HCT116 (cell line): ENCODE results near the gene AGAP1. TPM values are rescaled to one million over a fixed set of nuclear protein-coding genes. Genes with fewer than 3 reads are reported as not detected.

Experiments
- ATAC-seq: fragments of 200-7000 bp; cut with Tn5 transposase; 2 replicates; pipeline ENCODE4 v1.9.1; 2020; ENCODE audit warnings: mild to moderate bottlenecking, moderate library complexity
- BruUV-seq: library from RNA; stranded (reverse); fragments of 400-500 nt; replicated peaks from 2 replicates; lab custom pipeline; 2021; lab: Mats Ljungman, UMichigan
- CTCF ChIA-PET: fragments of 300-600 bp; sonication (Branson Sonifier 250); formaldehyde crosslinking; loops from one replicate; lab custom pipeline; 2021; ENCODE audit warnings: antibody characterized with exemption; lab: Charles Lee
- POLR2A ChIA-PET: fragments of 300-600, 350-600 bp; sonication (Branson Sonifier 250); formaldehyde crosslinking; loops from one replicate; lab custom pipeline; 2021; ENCODE audit warnings: antibody characterized with exemption; lab: Charles Lee
- RAD21 ChIA-PET, 2 experiments: fragments of 300-600 bp; sonication (Branson Sonifier 250); formaldehyde crosslinking; loops; one replicate each; lab custom pipeline; 2023; ENCODE audit warnings: low total read pairs in 2 of 2; ENCODE audit not compliant: uncharacterized antibody in 2 of 2, unreplicated experiment in 2 of 2, low non-redundant PET in 1 of 2; lab: Charles Lee
- DNase-seq: peaks from one replicate; pipeline ENCODE4 v3.0.0-alpha.2; 2010; ENCODE audit warnings: low read depth, low spot score
- H2AFZ ChIP-seq: fragments of 200-600 bp; shearing (Covaris generic), sonication (generic); 2 replicates; pipeline ENCODE4 v1.6.1; 2017; ENCODE audit warnings: low read depth, mixed run types, mixed read lengths, antibody characterized with exemption, low read length; ENCODE audit not compliant: poor library complexity, severe bottlenecking
- H3K27ac ChIP-seq: 2 replicates; pipeline ENCODE4 v1.5.1; 2012; ENCODE audit warnings: low read depth, low read length
- H3K27me3 ChIP-seq: fragments of 200-600 bp; sonication (generic); 2 replicates; pipeline ENCODE4 v1.6.1; 2016; ENCODE audit warnings: mixed run types, low read length, mixed read lengths; ENCODE audit not compliant: insufficient read depth
- H3K36me3 ChIP-seq, 2 experiments: fragments of 200-500 bp in 1 of 2; fragments of 200-600 bp in 1 of 2; sonication (Bioruptor generic) in 1 of 2; sonication (generic) in 1 of 2; 2 replicates each; pipeline versions ENCODE4 v1.5.1 to v1.6.1; 2014 to 2016; ENCODE audit warnings: low read length in 2 of 2, inconsistent platforms in 1 of 2, mixed read lengths in 1 of 2, mixed run types in 1 of 2; ENCODE audit not compliant: insufficient read depth in 2 of 2, control insufficient read depth in 1 of 2
- H3K4me1 ChIP-seq, 2 experiments: fragments of 200-600 bp in 1 of 2; sonication (generic) in 1 of 2; 2 replicates each; pipeline versions ENCODE4 v1.5.1 to v1.6.1; 2012 to 2017; ENCODE audit warnings: low read length in 2 of 2, inconsistent platforms in 1 of 2, mild to moderate bottlenecking in 1 of 2, mixed read lengths in 1 of 2, mixed run types in 1 of 2, moderate library complexity in 1 of 2; ENCODE audit not compliant: insufficient read depth in 2 of 2, control insufficient read depth in 1 of 2
- H3K4me2 ChIP-seq: fragments of 200-600 bp; sonication (generic); 2 replicates; pipeline ENCODE4 v1.6.1; 2017; ENCODE audit warnings: mixed run types, low read length, mixed read lengths
- H3K4me3 ChIP-seq, 2 experiments: fragments of 200-600 bp in 1 of 2; sonication (generic) in 1 of 2; replicated peaks in 1 of 2; 2 replicates each; pipeline ENCODE4 v1.5.1; 2011 to 2016; ENCODE audit warnings: low read length in 2 of 2, control low read depth in 1 of 2, low read depth in 1 of 2, mild to moderate bottlenecking in 1 of 2, mixed read lengths in 1 of 2, mixed run types in 1 of 2
- H3K79me2 ChIP-seq: fragments of 200-600 bp; sonication (generic); 2 replicates; pipeline ENCODE4 v1.6.1; 2017; ENCODE audit warnings: mild to moderate bottlenecking, mixed run types, low read length, moderate library complexity, mixed read lengths; ENCODE audit not compliant: insufficient read depth
- H3K9ac ChIP-seq: fragments of 200-600 bp; sonication (generic); 2 replicates; pipeline ENCODE4 v1.6.1; 2016; ENCODE audit warnings: low read length, mixed read lengths
- H3K9me2 ChIP-seq: fragments of 200-600 bp; sonication (generic), shearing (Covaris generic); 2 replicates; pipeline ENCODE4 v1.6.1; 2017; ENCODE audit warnings: mixed run types, mild to moderate bottlenecking, moderate library complexity; ENCODE audit not compliant: insufficient read depth
- H3K9me3 ChIP-seq, 2 experiments: fragments of 200-500 bp in 1 of 2; fragments of 200-600 bp in 1 of 2; sonication (Bioruptor generic) in 1 of 2; sonication (generic) in 1 of 2; 2 replicates each; pipeline ENCODE4 v1.6.1; 2014 to 2017; ENCODE audit warnings: low read length in 2 of 2, mixed read lengths in 2 of 2, inconsistent platforms in 1 of 2, low read depth in 1 of 2, mild to moderate bottlenecking in 1 of 2, mixed run types in 1 of 2, moderate library complexity in 1 of 2; ENCODE audit not compliant: control insufficient read depth in 1 of 2, insufficient read depth in 1 of 2
- H4K20me1 ChIP-seq: fragments of 200-600 bp; sonication (generic), shearing (Covaris generic); 2 replicates; pipeline ENCODE4 v1.6.1; 2017; ENCODE audit warnings: mixed run types, mild to moderate bottlenecking, moderate library complexity; ENCODE audit not compliant: insufficient read depth
- EZH2 ChIP-seq: fragments of 200-600 bp; sonication (generic); IDR thresholded peaks from 2 replicates; pipeline ENCODE4 v1.6.1; 2017; ENCODE audit warnings: antibody characterized with exemption, mixed run types
- POLR2AphosphoS5 ChIP-seq: IDR thresholded peaks from 2 replicates; pipeline ENCODE4 v1.6.1; 2011; ENCODE audit warnings: mild to moderate bottlenecking, low read depth, low read length, moderate library complexity
- RAD21 ChIP-seq: IDR thresholded peaks from 2 replicates; pipeline ENCODE4 v1.6.1; 2012; ENCODE audit warnings: low read depth, mild to moderate bottlenecking
- REST ChIP-seq: IDR thresholded peaks from 2 replicates; pipeline ENCODE4 v1.6.1; 2012; ENCODE audit warnings: low read depth
- TCF7L2 ChIP-seq: IDR thresholded peaks from 2 replicates; pipeline ENCODE4 v1.7.0; 2011; ENCODE audit warnings: borderline replicate concordance, inconsistent platforms; ENCODE audit not compliant: insufficient read depth, insufficient read length; ENCODE audit errors: extremely low read depth
- YY1 ChIP-seq: IDR thresholded peaks from 2 replicates; pipeline ENCODE4 v1.6.1; 2011; ENCODE audit warnings: low read length, low read depth, moderate library complexity, mild to moderate bottlenecking; ENCODE audit not compliant: insufficient replicate concordance; ENCODE audit errors: extremely low read depth
- ZFX ChIP-seq: fragments of 450-650 bp; IDR thresholded peaks from 2 replicates; pipeline ENCODE4 v1.6.1; 2017
- intact Hi-C: fragments of 100-400 bp; cut with micrococcal nuclease; formaldehyde crosslinking; loops from 2 replicates; pipeline ENCODE4 v1.10.0; 2022
- total RNA-seq: library from RNA; stranded (reverse); gene quantifications from one replicate; pipeline ENCODE4 v1.2.1, GENCODE V29; 2021; ENCODE audit not compliant: unreplicated experiment

AGAP1 gene
- total RNA-seq, 1 experiment from 2014 or later: 43.8 TPM

- no peak for TF ChIP-seq REST
- TF ChIP-seq RAD21: no peak
- no peak for TF ChIP-seq EZH2
Measured at GRCh38 chr2:235923859-235924674, 430.2 kb downstream of the AGAP1 start (continued).

DNA sequence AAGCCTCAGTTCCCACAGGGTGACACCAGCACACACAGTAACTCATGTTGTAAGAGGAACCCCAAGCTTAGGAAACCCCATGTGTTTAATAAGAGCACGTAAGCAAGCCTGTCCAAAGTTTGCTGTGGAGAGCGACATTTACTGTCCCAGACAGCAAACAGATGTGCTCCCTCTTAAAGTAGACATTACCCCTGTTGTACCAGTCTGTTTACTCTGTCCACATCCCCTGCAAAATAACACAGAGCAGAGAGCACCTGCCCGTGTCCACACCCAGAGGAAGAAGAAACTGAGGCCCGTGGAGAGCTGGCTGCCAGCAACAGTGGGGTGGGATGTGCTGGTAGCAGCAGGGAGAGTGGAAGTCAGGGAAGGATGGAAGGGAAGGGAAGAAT is 430.8 kb downstream of the AGAP1 start:
- DNase-seq (no peak), ATAC-seq (no peak)
- RAD21 ChIA-PET: no interaction called here
- BruUV-seq: no TSS peak
- intact Hi-C loops: no loop called here
- CTCF ChIA-PET: no interaction called here
- no peaks in the 10 kb centered on the region for H3K36me3 ChIP-seq
- TF ChIP-seq POLR2AphosphoS5 (no peak), TCF7L2 (no peak), ZFX (no peak), YY1 (no peak)
- no peak overlapping the region for H2AFZ ChIP-seq
- H3K9ac ChIP-seq: no peak overlapping the region
- no peaks in the 10 kb centered on the region for H3K9me3 ChIP-seq
- H3K27me3 ChIP-seq: no peaks in the 10 kb centered on the region
- POLR2A ChIA-PET: no interaction called here
- H4K20me1 ChIP-seq: 0 out of 2 replicates have a peak, but pooled peaks cover 3% of the 10 kb centered on the region
- H3K4me2 ChIP-seq: no peak overlapping the region
- no peaks in the 10 kb centered on the region for H3K4me1 ChIP-seq
- no peaks in the 10 kb centered on the region for H3K79me2 ChIP-seq
- H3K4me3 ChIP-seq: no peak overlapping the region
- no peaks in the 10 kb centered on the region for H3K9me2 ChIP-seq
- no peak overlapping the region for H3K27ac ChIP-seq
